Adrenal gland (tissue), 12 donors: ENCODE data around the gene RAD51B. TPM values are rescaled to one million over a fixed set of nuclear protein-coding genes. Genes with fewer than 3 reads are reported as not detected.
"Not testable (repeated sequence)": the region's sequence is repeated elsewhere in the genome, so short reads cannot be mapped to it uniquely, and the experiment has no call there.

ENCODE experiments used
- DNase-seq, 7 donors: peaks; one replicate each; pipeline ENCODE4 v3.0.0-alpha.2; 2019 to 2020
- H3K27ac ChIP-seq, 5 donors: fragments of 200-600 bp; sonication (generic) in 4 of 5; 1 replicate in 3 of 5; 2 replicates in 2 of 5; pipeline versions ENCODE4 v1.5.1 to v1.8.0; 2016 to 2020; ENCODE audit warnings: mild to moderate bottlenecking in 1 of 5
- H3K27me3 ChIP-seq: fragments of 200-600 bp; 2 replicates; pipeline ENCODE4 v1.8.0; 2021
- H3K36me3 ChIP-seq, 2 donors: fragments of 200-600 bp; replicated peaks in 1 of 2; 1 replicate in 1 of 2; 2 replicates in 1 of 2; pipeline versions ENCODE4 v1.5.1 to v1.8.0; 2018 to 2022
- H3K4me1 ChIP-seq, 2 donors: fragments of 200-600 bp; replicated peaks in 1 of 2; 1 replicate in 1 of 2; 2 replicates in 1 of 2; pipeline versions ENCODE4 v1.5.1 to v1.8.0; 2018 to 2021
- H3K4me3 ChIP-seq, 4 donors: fragments of 200-600 bp; sonication (generic) in 3 of 4; one replicate each; pipeline ENCODE4 v1.5.1; 2016 to 2018
- H3K9me3 ChIP-seq, 3 donors: fragments of 200-600 bp; sonication (generic) in 1 of 3; replicated peaks in 1 of 3; 1 replicate in 2 of 3; 2 replicates in 1 of 3; pipeline versions ENCODE4 v1.5.1 to v1.8.0; 2016 to 2021
- CTCF ChIP-seq, 6 experiments: fragments of 450-650 bp in 4 of 6; fragments of 200-600 bp in 2 of 6; sonication (generic) in 1 of 6; IDR thresholded peaks; 1 replicate in 5 of 6; 2 replicates in 1 of 6; pipeline versions ENCODE4 v1.5.1 to v1.8.0; 2016 to 2021; ENCODE audit warnings: antibody characterized with exemption in 6 of 6, mild to moderate bottlenecking in 2 of 6, moderate library complexity in 1 of 6
- POLR2A ChIP-seq, 2 donors: fragments of 450-650 bp; IDR thresholded peaks; one replicate each; pipeline ENCODE4 v1.6.1; 2017; ENCODE audit warnings: antibody characterized with exemption in 2 of 2, mild to moderate bottlenecking in 2 of 2, moderate library complexity in 1 of 2
- WGBS, 4 donors: extraction: QIAGEN DNeasy Blood & Tissue Kit in 2 of 4; methylation state at CpG; one replicate each; pipeline versions ENCODE4 v1.1.5 to v1.1.7; 2013 to 2017; 5-methylcytosine and 5-hydroxymethylcytosine counted together
- intact Hi-C, 2 donors: fragments of 100-400 bp; cut with DNase I; formaldehyde crosslinking; loops; one replicate each; pipeline versions ENCODE4 v1.14.1 to v1.15.0; 2022 to 2023
- polyA plus RNA-seq, 3 donors: library from polyadenylated mRNA; stranded (reverse); fragments of 200-250 nt in 2 of 3; fragments of 350-450 nt in 1 of 3; fragmentation: Illumina TruSeq in 1 of 3; extraction: RNeasy Lipid Tissue Mini Kit (QIAGEN cat#74804) in 1 of 3; gene quantifications; one replicate each; pipeline ENCODE4 v1.2.3, GENCODE V29; 2013 to 2014
- total RNA-seq, 9 donors: library from RNA; depleted of rRNA in 4 of 9; stranded (reverse); fragments of >200 nt in 4 of 9; fragments of 120-200 nt in 1 of 9; fragmentation: NEBNext Ultra II Directional in 1 of 9; extraction: Animal tissue kit (Norgen Biotek cat#: 25700) in 1 of 9; gene quantifications; one replicate each; pipeline versions ENCODE4 v1.1.0 to v1.2.4, GENCODE V29; 2013 to 2023
- donor health status: healthy with polysubstance abuse.
- donor health status: Bipolar disorder and iron deficiency.
- donor health status: DM: yes; HTN: yes; CAD: no.
- donor health status: DM: no; HTN: no; CAD: no.
- donor health status: DM: no; HTN: no; CAD: no.
- donor health status: DM: yes; HTN: yes; CAD: no.

RAD51B gene
- total and polyA plus RNA-seq, 12 donors: 2.3 to 24.6 (median 12.4) TPM

GRCh38 chr14:67984274-67984673, 164.7 kb downstream of the RAD51B start:
- no peak overlapping the region for H3K27ac ChIP-seq
- no peaks in the 10 kb centered on the region for H3K27me3 ChIP-seq
- H3K4me3 ChIP-seq: no peak overlapping the region
- intact Hi-C loops: no loop called here
- no peak for DNase-seq
- no peaks in the 10 kb centered on the region for H3K36me3 ChIP-seq
- no peaks in the 10 kb centered on the region for H3K9me3 ChIP-seq
- TF ChIP-seq POLR2A (IDR thresholded peaks at IDR 0.05) (no peak), CTCF (IDR thresholded peaks at IDR 0.05) (no peak)
- no peaks in the 10 kb centered on the region for H3K4me1 ChIP-seq

- no peaks in the 10 kb centered on the region for H3K9me3 ChIP-seq
- no peaks in the 10 kb centered on the region for H3K27me3 ChIP-seq
- TF ChIP-seq CTCF (IDR thresholded peaks at IDR 0.05): no peak
- no peak for TF ChIP-seq POLR2A (IDR thresholded peaks at IDR 0.05)
- DNase-seq: no peak
- intact Hi-C loops: no loop called here
- no peak overlapping the region for H3K27ac ChIP-seq
- H3K36me3 ChIP-seq: no peaks in the 10 kb centered on the region
- WGBS, 4 donors: 74 to 87% (median 80%) methylated on average over 6 of the region's 6 CpGs
- H3K4me1 ChIP-seq: no peaks in the 10 kb centered on the region
- H3K4me3 ChIP-seq: no peak overlapping the region
These were observed 166.7 kb downstream of the RAD51B start for GRCh38 chr14:67986131-67986841.

- no peak for DNase-seq
- WGBS, 4 donors: 49 to 72% (median 60%) methylated on average over 5 of the region's 5 CpGs
- Histone ChIP-seq H3K4me1 (no peaks in the 10 kb centered on the region), H3K4me3 (no peak overlapping the region), H3K36me3 (no peaks in the 10 kb centered on the region), H3K27ac (no peak overlapping the region), H3K27me3 (no peaks in the 10 kb centered on the region), H3K9me3 (no peaks in the 10 kb centered on the region)
- intact Hi-C loops: no loop called here
- no peak for TF ChIP-seq CTCF (IDR thresholded peaks at IDR 0.05)
- no peak for TF ChIP-seq POLR2A (IDR thresholded peaks at IDR 0.05)
These were observed 168.0 kb downstream of the RAD51B start for GRCh38 chr14:67987606-67988005.

GRCh38 chr14:67988210-67988609, 168.6 kb downstream of the RAD51B start:
- 82 to 93% (median 91%) methylated on average over 7 of the region's 7 CpGs for WGBS, 4 donors
- not testable (repeated sequence) for DNase-seq, H3K27ac ChIP-seq

GRCh38 chr14:67990576-67990975, 171.0 kb downstream of the RAD51B start:
- Histone ChIP-seq H3K4me3 (no peak overlapping the region), H3K36me3 (no peaks in the 10 kb centered on the region), H3K4me1 (no peaks in the 10 kb centered on the region), H3K27ac (no peak overlapping the region), H3K27me3 (no peaks in the 10 kb centered on the region), H3K9me3 (no peaks in the 10 kb centered on the region)
- WGBS, 4 donors: 87 to 93% (median 90%) methylated on average over 3 of the region's 3 CpGs
- no peak for DNase-seq
- intact Hi-C loops: no loop called here
- TF ChIP-seq CTCF (IDR thresholded peaks at IDR 0.05) (no peak), POLR2A (IDR thresholded peaks at IDR 0.05) (no peak)

More at GRCh38 chr14:67988210-67988609, 168.6 kb downstream of the RAD51B start:
- H3K4me1 ChIP-seq, H3K36me3 ChIP-seq, H3K27me3 ChIP-seq, intact Hi-C loops, H3K9me3 ChIP-seq, H3K4me3 ChIP-seq: not testable (repeated sequence)
